Endometrium (tissue), 2 donors: Measurements from ENCODE around the gene ZNF836.

Experiments
- FAIRE-seq: peaks from 2 replicates; lab custom pipeline; 2012; peaks lifted over from hg19 to GRCh38; lab: Jason Lieb, UNC
- donor health status: control.
- donor health status: control.

The ZNF836 gene

GRCh38 chr19:52188822-52189734, 17.7 kb upstream of the ZNF836 start:
- FAIRE-seq, result no peak

GRCh38 chr19:52187407-52187806, 16.0 kb upstream of the ZNF836 start:
- FAIRE-seq, result no peak

DNA sequence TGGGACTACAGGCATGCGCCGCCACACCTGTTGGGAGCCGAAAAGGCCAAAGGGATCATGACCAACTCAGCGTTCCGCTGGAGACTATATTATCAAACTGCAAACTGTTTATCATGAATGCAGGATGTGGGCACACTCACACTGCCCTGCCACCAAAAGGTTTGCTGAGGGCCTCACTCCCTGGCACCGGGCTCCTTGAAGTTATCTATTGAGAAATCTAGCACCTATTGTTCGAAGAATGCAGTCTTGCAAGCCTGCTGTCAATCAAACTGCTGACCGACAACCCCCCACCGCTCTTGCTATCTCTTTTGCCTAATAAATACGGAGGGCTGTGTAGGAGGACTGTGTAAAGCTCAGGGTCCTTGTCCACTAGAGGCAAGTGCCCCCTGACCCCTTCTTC, 5.2 kb upstream of the ZNF836 start:
- FAIRE-seq, result no peak

- FAIRE-seq, result no peak
Measured at GRCh38 chr19:52172347-52172746, 926 bp upstream of the ZNF836 start.

DNA sequence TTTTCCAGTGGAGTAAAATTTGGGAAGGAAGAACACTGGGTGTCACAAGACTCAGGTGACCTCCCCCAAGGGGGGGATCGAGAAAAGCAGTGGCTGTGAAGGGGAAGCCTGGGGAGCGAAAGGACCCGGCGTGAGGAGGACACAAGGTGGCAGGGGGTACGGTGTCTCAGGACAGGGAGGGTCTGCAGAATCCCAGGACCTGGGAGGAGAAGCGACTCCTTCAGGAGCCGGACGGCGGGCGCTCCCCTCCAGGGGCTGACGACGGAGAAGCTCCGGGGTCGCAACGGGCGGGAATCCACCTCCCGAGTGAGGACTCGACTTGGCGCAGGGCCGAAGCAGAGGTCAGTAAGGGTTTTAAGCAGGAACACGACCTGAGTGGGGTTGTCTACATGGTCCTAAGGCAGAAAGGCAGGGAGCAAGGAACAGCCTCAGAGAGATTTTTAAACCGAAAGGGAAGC, 529 bp downstream of the ZNF836 start:
- no peak for FAIRE-seq

GRCh38 chr19:52170304-52170703, 1.1 kb downstream of the ZNF836 start:
- no peak for FAIRE-seq

DNA sequence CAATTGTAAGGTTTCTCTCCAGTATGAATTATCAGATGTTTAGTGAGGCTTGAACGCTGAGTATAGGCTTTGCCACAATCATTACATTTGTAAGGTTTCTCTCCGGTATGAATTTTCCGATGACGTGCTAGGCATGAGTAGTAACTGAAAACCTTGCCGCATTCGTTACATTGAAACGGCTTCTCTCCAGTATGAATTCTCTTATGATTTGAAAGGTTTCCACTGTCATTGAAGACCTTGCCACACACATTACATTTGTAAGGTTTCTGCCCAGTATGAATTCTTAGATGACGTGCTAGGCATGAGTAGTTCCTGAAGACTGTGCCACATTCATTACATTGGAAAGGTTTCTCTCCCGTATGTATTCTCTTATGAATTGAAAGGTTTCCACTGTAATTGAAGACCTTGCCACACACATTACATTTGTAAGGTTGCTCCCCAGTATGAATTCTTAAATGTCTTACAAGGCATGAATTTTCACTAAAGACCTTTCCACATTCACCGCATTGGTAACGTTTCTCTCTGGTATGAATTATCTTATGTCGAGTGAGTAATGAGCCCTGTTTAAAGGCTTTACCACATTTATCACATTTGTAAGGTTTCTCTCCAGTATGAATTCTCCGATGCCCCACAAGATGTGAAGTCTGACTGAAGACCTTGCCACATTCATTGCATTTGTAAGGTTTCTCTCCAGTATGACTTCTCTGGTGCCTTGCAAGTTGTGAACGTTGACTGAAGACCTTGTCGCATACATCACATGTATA, 15.6 kb downstream of the ZNF836 start:
- no peak for FAIRE-seq

- no peak for FAIRE-seq
Measured at GRCh38 chr19:52148256-52148655, 23.2 kb downstream of the ZNF836 start.

DNA sequence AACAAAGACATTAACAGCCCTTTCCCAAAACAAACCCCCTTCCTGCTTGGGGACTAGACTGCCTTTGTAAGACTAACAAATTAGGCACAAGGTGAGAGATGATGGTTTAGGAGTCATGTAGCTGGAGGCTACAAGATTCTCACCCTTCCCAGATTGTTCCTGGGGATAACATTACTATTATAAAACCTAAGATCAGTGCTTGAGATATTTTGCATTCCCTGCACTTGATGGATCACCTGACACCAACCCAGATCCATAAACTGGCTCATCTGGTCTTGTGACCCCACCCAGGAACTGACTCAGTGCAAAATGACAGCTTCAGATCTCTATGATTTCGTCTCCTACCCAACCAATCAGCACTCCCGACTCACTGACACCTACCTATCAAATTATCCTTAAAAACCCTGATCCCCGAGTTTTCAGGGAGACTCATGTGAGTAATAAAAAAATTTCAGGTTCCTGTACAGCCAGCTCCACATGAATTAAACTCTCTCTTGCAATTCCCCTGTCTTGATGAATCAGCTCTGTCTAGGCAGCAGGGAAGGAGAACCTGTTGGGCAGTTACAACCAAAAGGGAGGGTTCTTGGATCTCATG, 29.3 kb downstream of the ZNF836 start:
- FAIRE-seq, result no peak

DNA sequence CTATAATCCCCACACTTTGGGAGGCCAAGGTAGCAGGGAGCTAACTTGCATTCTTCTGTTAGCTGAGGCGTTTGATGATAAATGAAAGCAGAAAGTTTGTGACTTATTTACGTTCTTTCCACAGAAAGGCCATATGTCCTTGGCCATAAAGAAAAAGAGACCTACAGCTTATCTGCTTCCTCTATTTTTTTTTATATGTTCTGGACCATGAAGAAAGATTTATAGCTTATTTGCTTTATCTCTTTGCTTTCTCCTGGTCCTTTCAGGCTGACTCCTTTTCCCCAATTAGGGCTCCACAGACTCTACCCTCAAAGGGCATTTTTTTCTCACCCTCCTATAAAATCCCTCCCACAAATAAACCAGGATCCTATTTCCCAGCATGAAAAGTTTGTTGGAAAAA, 30.2 kb downstream of the ZNF836 start:
- no peak for FAIRE-seq

DNA sequence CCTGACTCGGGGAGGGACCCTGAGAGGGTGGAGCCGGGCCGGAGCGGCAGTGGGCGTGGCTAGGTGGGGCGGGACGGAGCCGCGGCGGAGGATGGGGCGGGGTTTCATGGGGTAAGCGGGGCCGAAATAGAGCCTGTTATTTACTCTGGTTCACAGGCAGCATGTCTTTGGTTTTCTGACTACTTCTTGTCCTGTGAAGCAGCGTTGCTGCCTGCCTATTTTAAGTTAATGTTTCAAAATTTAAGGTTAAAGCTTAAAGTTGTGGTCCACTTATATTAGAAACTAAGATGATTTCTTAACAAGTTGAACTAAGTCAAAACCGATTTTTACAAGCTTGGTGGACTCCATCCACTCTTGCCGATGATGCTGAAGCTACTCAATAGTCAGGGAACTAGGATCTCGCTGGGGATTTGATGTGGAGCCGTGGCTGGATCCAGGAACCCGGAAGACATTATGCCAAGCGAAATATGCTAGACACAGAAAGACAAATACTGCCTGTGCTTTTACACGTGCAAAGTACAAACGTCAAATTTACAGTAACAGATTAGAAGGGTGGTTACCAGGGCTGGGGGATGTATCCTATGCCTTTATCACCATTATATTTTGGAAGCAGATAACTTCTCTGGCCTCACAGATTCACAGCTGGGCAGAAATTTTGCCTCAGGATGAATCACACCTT, 31.2 kb downstream of the ZNF836 start:
- FAIRE-seq, result peak; percentile 8

GRCh38 chr19:52139252-52140031, 32.0 kb downstream of the ZNF836 start, which contains the start of gene ZNF616:
ZNF616 (minus strand) TSS chr19:52139938; CDS start chr19:52130512, 9,426 bp downstream.
- peak; percentile 74 for FAIRE-seq

GRCh38 chr19:52138983-52139251, 32.5 kb downstream of the ZNF836 start:
- FAIRE-seq, result no peak

DNA sequence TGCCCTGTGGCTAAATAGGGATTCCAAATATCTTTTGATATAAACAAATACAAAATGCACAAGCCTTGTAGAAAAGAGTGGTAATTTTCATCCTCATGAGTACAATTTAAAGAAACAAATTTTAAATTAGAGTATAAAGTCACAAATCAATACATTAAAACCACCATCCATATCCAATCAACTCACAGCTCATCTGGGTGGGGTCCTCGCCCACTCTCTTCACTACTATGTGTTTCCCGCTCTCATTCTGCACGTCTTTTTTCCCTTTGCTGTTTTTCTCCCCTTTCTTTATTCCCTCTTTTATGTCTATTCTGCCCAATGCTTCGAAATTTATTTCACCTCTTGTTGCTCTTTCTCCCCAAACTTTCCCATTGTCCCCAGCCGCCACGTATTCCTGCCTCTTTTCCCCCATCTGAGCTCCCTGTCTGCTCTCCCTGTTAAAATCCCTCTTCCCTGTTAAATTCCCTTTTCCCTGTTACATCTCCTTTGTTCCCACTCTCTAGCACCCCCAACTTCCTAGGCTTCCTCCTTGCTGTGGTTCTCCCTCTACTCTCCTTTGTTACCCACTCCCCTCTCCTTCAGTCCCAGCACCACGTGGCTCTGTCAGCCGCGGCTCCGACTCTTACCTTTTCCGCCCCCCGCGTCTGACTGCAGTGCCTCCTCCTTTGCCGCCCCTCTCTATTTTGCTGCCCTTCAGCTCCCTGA, 33.0 kb downstream of the ZNF836 start:
- no peak for FAIRE-seq

DNA sequence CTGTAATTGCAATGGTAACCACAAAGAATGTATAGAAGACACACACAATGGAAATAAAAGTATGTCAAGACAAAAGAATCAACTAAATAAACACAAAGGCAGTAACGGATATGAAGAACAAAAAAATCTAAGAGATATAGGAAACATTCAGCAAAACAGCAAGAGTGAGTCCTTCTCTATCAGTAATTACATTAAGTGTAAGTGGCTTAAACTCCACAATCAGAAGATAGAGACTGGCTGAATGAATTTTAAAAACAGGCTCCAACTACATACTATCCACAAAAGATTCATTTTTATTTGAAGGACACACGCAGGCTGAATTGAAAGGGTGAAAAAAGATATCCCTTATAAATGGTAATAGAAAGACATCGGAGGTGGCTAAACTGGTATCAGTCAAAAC, 51.1 kb downstream of the ZNF836 start:
- FAIRE-seq, result no peak

DNA sequence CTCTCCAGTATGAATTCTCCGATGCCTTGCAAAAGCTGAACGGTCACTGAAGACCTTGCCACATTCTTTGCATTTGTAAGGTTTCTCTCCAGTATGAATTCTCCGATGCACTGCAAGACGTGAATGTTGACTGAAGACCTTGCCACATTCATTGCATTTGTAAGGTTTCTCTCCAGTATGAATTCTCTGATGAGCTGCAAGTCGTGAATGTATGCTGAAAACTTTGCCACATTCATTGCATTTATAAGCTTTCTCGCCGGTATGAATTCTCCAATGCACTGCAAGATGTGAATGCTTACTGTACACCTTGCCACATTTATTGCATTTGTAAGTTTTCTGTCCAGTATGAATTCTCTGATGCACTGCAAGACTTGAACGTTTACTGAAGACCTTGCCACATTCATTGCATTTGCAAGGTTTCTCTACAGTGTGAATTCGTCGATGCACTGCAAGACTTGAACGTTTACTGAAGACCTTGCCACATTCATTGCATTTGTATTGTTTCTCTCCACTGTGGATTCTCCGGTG, 55.8 kb downstream of the ZNF836 start:
- FAIRE-seq, result no peak

DNA sequence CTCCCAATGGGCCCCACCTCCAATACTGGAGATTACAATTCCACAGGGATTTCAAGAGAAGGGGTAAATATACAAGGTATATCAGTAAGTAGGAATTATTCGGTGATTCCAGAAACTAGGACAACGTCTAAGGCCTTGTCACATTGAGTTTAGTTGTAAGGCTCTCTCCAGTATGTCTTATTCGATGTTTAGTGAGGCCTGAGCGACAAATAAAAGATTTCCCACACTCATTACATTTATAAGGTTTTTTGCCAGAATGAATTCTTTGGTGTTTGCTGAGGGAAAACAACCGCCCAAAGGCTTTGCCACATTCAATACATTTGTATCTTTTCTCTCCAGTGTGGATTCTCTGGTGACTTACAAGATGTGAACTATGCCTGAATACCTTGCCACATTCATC, 56.7 kb downstream of the ZNF836 start:
- FAIRE-seq, result no peak

- no peak for FAIRE-seq
Measured at GRCh38 chr19:52112624-52113023, 58.8 kb downstream of the ZNF836 start.

GRCh38 chr19:52110780-52111179, 60.6 kb downstream of the ZNF836 start:
- no peak for FAIRE-seq
